GM21526 (cell line): ENCODE data around the gene RBM18.

ENCODE experiments used
- ATAC-seq: cut with Tn5 transposase; IDR thresholded peaks from one replicate; pipeline ENCODE4 v1.9.1; 2021; ENCODE audit warnings: moderate library complexity; ENCODE audit not compliant: unreplicated experiment, low FRiP score

Gene RBM18

DNA sequence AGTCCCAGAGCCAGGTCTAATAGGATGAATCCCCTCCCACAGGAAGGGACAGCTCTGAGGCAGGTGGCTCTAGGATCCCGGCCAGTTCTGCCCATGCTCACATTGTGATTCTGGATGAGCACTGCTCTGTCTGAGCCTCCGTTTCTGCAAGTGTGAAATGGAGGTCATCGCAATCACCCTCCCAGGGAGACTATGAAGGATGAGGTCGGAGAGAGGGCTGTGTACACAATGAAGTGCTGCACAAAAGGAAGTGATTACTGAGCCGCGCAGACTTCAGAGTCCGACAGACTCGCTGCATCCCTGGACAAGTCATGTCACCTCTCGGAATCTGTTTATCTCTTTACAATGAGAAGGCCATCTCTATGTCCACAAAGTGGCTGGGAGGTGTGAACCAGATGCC lies 57.5 kb downstream of the RBM18 start:
- ATAC-seq, result no peak

DNA sequence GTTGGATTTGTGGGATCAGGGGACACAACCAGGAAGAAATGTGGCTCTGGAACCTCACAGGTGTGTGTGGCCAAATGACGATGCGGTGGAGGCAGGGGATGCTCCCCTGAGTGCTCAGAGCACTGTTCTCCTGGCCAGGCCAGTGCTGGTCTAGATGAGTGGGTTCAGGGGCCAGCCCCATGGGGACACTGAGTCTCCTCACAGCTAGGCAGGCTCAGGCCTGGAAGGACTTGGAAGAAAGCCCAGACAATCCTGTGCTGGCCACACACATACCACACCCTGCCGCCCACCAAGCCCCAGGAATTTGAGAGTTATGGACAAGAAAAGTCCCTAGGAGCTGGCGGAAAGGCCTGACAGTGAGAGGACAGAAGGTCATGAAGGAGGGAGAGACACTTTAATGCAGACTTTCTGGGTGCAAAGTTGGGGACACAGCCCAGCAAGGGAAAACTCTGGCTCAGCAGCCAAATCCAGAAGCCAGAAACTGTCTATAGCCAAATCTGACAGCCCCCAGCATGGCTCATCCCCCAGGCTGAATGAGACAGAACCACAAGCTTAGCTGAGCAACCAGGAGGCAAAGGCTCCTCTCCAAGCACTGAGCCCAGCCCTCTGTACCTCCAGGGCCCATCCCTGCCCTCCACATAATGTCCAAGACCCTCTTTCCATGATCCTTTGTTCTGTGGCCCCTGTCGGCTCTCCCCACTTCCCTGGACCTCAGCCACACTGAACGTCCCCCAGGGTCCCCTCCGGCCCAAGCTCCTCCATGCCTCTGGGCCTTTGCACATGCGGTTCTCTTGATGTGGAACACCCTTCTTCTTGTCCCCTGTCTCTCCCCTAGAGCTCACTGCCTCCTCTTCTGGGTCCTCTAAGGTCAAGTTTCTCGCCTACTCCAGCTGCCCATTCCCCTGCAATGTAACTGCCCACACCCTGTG lies 58.3 kb downstream of the RBM18 start:
- no peak for ATAC-seq

DNA sequence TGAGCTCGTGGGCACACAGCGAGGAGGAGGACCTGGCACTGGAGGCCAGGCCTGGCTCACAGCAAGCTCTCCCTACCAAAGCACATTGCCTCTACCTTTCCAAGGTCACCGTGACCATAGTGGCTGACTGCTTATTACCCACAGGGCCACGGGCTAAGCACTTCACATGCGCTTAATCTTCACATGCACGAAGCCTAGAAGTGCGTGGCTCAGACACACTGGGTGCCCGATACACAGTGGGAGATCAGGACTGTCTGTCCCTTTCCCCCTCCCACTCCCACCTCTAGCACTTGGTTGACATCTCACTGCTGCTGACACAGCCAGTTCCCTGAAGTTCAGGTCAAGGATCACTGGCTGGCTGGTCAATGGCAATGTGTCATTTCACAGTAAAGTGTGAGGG lies 59.5 kb downstream of the RBM18 start:
- no peak for ATAC-seq

DNA sequence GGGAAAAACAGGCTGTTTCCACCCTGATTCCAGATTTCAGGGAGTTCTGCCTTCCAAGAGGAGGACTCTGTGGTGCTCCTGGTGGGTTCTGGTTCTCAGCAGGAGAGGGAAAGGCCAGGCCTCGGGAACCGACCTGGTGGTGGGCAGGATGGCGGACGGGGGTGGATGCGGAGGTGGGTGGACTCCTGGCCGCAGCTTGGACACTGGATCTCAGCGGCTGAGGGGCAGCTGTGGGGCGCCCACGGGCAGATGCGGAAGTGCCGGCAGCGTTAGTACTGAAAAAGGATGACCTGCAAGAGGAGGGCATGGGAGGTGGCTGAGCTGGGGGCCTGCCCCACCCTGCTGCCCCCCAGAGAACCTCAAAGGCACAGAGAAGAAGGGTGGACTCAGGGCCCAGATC lies 60.1 kb downstream of the RBM18 start:
- ATAC-seq, result no peak

DNA sequence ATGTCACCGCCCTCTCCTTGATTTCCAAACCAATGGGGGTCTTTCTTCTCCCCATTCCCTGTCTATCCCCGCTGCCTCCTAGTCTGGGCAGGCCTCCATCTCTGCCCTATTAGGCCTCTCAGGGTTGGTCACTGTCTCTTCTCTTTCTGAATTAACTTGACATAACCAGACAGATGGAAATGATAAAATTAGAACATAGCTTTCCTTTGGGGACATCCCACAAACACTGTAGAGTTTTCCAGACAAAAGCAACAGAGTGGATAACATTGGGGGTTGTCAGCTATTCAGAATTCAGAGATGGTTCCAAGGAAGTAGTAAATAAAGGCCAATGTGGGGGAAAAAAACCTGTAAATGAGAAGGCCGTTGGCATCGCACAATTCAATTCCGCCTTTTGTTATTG lies 60.6 kb downstream of the RBM18 start:
- ATAC-seq, result no peak

DNA sequence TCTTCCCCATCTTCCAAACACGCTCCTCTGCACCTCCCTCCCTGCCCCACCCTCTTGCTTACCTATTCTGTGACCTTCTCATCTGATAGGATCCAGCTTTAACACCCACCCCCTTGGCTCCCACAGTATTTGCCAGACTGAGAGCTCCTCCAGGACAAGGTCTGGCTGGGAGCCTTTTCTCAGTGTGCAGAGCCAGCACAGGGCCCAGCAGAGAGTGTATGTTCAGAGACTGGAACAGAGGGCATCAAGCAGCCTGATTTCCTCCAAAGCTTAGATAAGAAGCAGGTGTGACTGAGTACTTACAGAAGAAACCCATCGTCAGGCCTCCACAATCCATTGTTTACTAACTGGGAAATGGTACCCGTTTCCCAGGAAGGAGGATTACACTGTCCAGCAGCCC lies 62.5 kb downstream of the RBM18 start:
- ATAC-seq, result no peak

DNA sequence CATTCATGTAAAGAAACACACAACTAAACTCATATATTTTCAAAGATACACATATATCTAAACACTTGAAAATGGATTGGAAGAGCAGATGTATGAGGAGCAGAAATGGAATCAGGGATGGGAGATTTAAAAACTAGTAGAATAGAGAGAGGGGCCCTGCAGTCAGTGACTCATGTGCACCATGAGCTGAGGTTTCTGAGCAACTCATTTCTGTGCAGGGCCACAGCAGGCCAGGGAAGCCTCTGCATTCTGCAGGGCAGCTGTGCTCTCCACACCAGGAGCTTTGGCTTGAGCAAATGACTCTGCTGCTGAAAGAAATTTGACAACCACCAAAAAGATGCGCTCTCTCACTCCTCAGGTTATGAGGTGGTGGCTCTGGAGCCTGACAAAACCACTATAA lies 63.0 kb downstream of the RBM18 start:
- no peak for ATAC-seq

DNA sequence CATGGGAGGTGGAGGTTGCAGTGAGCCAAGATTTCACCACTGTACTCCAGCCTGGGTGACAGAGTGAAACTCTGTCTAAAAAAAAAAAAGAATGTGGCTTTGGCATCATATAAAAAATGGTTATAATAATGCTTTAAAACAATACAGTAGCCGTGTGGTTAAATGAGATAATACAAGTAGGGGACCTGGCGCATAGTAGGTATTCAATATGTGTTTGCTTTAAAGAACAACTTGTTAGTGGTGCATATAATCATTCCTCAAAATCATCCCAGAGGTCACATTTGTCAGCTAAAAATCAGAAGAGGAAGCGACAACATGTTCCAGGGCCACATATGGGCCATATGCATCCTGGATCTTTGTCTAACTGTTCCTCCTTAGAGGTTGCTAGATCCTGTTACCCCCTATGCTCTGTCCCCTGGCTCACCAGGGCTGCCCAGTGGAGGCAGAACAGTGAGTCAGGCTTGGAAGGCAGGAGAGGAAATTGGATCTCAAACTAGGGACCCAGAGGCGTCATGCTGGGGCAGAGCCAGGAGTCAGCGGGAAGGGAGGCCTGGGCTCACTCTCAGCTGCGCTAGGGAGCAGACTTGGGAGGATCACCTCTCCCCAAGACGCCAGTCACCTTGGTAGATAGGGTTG lies 63.6 kb downstream of the RBM18 start:
- ATAC-seq, result no peak

DNA sequence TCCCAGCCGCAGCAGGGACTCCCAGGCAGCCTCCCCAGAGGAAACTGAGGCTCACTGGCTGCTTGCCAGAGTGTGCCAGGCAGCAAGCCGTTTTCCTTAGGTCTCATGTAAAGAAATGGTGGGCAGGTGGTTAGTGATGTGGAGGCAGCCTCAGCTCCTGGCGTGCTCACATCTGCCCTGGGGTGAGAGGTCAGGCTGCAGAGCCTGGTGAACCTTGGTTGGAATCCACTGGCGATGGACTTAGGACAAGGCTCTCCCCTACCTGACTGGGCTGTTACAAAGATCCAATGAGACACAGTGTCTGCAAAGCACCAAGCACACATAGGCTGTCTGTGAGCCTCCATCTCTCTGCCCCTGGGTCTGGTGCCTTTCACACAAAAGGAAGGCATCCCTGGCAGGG lies 66.8 kb downstream of the RBM18 start:
- ATAC-seq, result no peak

DNA sequence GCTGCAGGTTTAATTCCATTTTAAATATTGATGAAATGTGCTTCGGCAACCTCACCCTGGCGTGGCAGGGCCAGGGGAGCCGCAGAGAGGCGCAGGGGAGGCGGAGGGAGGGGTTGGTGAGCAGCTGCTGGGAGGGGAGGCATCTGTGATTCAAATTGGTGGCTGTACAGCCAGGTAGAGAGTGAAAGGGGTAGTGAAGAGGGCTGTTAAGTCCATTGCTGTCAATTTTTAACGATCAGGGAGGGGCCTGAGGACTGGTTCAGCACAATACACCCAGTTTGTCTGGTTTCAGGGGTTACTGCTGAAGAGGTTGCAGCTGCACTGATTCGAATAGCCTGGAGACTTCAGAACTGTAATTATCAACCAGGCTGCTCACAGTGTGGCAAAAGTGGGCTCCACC lies 67.2 kb downstream of the RBM18 start:
- no peak for ATAC-seq

DNA sequence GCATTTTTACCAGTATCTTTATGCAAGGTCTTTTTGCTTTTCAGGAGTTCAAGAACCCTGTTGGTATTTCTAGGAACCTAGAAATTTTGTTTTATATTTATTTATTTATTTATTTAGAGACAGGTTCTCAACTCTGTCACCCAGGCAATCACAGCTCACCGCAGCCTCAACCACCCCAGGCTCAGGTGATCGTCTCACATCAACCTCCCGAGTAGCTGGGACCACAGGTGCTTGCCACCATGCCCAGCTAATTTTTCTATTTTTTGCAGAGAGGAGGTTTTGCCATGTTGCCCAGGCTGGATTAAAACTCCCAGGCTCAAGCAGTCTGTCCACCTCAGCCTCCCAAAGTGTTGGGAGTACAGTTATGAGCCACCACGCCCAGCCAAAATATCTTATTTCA lies 68.8 kb downstream of the RBM18 start:
- ATAC-seq, result no peak

DNA sequence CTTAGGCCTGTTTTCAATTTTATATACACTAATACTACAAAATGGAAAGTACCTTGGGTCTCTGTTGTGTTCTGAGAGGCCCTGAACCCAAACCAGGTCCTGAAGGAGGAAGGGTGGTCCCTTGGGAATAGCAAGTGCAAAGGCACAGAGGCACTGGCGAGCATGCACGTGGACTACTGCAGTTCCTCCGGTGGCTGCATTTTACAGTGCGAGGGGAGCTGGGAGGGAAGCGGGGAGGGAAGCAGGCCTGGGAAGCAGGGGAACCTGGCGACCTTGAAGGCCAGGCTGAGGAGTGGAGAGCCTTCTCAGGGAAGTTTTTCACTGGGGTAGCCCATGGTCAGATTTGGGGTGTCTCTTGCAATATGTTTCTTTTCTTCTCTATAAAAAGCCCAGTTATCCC lies 71.0 kb downstream of the RBM18 start:
- no peak for ATAC-seq

DNA sequence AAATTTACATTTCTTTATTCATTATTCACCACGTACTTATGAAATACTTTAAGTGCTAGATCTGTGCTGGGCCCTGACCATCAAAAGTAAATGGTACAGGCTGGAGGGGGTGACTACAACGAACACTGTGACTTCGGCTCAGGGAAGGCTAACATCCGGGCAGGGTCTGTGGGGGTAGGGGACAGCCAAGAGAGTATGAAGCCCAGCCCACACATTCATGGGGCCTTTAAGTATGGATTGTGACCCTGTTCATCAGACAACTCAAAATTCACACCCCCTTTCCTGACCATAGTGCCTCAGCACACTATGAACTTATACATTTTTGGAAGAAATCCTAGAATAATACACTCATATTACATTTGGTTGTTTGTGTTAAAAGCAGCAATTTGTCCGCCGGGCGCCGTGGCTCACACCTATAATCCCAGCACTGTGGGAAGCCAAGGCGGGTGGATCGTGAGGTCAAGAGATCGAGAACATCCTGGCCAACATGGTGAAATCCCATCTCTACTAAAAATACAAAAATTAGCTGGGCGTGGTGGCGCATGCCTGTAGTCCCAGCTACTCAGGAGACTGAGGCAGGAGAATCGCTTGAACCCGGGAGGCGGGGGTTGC lies 71.6 kb downstream of the RBM18 start:
- no peak for ATAC-seq

DNA sequence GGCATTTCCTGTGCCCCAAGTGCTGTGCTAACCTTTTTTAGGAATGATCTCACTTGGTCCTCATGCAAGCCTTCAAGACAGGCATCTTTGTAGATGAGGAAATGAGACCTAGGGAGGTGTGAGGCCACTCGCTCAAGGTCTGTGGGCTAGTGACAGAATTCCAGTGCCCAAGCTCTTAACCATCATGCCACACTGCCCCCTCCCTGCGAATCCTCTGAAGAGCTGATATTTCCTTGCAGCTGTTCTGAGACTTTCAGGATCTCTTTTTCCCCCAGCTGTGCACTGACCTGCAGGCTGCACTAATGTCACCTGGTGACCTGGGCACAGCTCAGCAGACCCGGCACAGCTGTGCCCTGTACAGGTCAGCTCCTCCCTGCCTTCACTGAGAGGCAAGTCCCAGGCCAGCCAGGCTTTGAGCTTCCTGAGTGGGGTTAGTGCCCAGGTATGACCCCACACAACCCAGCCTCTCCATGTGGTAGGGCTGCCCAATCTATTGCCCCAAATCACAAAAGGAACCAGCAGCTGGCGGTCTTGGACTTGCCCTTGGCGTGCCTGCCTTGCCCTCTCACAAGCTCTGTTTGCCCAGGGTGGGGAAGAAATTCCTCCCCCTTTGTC lies 72.3 kb downstream of the RBM18 start:
- no peak for ATAC-seq

DNA sequence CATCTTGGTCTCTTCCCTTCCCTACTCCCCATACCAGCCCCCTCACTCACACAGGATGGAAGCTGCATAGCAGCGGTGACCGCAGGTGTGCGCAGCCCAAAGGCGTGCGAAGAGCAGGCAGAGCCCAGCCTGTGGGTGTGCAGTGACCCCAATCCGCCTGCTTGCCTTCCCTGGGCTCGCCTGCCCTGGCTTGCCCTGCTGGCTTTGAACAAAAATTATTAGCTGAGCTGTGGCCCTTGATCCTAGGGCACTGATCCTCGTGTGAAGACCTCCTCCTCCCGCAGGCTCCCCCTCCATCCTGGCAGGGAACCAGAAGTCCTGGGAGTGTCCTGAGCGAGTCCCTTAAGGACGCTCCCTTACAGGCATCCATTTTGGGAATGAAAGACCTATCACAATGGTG lies 73.1 kb downstream of the RBM18 start:
- ATAC-seq, result no peak

DNA sequence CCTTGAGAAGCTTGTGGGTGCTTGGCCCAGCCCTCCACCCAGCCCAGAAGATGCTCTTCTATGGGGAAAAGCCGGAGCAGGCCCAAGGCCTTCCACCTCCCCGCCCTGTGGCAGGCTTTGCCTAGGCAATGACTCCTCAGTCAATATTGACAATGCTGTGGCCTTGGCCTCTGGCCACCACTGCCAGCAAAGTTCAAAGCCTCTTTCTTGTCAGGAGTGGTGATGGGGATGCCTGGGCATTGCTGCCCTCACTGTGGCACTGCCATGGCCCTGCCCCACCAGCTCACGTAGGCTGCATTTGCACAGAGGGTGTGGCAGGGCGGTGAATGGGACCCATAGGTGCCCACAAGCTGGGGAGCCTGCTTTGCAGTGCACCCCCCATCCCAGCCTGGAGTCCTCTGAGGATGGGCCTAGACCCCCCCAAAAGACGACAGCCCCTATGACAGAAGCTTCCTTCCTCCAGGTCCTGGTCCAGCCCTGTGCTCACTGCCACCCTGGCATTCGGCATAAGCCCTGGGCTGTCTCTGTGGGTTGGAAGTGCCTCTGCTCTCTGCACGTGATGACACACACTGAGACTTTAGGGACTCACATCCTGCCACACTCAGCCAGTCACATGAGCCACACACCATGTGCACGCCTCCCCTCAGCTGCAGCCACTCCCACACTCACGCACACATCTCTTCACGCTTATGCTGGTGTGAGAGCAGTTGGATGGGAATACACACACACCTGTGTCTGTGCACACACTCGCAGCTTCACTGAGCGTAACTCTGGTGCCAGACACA lies 73.9 kb downstream of the RBM18 start:
- ATAC-seq, result no peak

DNA sequence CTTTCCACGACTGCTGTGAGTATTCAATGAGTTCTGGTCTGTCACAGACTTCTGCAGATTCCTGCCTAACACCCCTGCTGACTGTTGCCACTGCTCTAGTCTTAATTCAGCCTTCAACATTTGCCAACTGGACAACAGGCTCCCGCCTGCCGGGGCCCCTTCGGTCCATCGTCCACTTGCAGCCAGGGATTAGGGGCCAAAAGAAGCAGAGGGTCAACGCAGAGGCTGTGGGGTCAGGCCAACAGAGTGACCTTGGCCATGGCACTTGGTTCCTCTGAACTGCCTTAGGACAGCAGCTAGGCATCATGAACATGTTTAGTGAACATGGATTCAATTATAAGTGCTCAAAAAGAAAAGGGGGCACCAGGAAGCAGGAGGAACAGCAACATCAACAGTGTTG lies 76.3 kb downstream of the RBM18 start:
- ATAC-seq, result no peak
